ENCODE measurements around the gene LLPH. TPM values are rescaled to one million over a fixed set of nuclear protein-coding genes. Genes with fewer than 3 reads are reported as not detected.

Gene LLPH
- total RNA-seq, 1 experiment from 2014 or later = 33.4 TPM

- H3K9me3 Mint-ChIP-seq = peaks cover 10 to 15% of the 10 kb centered on the region in 2 experiments; a peak in 3 of 5 replicates
- no peaks in the 10 kb centered on the region; the same call in 1 of the 2 replicates for H3K27me3 Mint-ChIP-seq (ENCODE audit: low read depth)
- H3K18ac ChIP-seq (ENCODE audit: insufficient read length, low read depth, low read length) = no peak overlapping the region
- no peak overlapping the region for H3K27ac ChIP-seq (ENCODE audit: insufficient read length, low read depth, low read length)
- H2BK20ac ChIP-seq (ENCODE audit: low read depth, low read length, poor library complexity, severe bottlenecking) = no peak overlapping the region
- no peak overlapping the region for H3T11ph ChIP-seq (ENCODE audit: low read length)
- H3K27ac Mint-ChIP-seq = no peak overlapping the region
- no peak overlapping the region for H4K8ac ChIP-seq (replicated peaks; ENCODE audit: insufficient read length, low read depth, low read length)
- H3K23ac ChIP-seq (ENCODE audit: insufficient read length, low read depth, low read length) = no peak overlapping the region
- no peak overlapping the region for H2BK12ac ChIP-seq (ENCODE audit: insufficient read length, low read depth, low read length)
- no peak overlapping the region for H3K4me3 Mint-ChIP-seq
- H2AK5ac ChIP-seq (ENCODE audit: insufficient read length, low read length) = no peak overlapping the region
- peaks cover 8% of the 10 kb centered on the region for H3K79me1 ChIP-seq (ENCODE audit: insufficient read depth, low read depth, low read length, poor library complexity, severe bottlenecking)
- no peak overlapping the region for H2AFZ ChIP-seq (ENCODE audit: low read length)
- H2BK120ac ChIP-seq (ENCODE audit: low read depth, low read length, poor library complexity, severe bottlenecking) = no peak overlapping the region
- peaks cover 12 to 16% (median 13%) of the 10 kb centered on the region in 3 experiments for H3K36me3 Mint-ChIP-seq (ENCODE audit: insufficient read depth in 1 of 3, low read depth in 3 of 3)
- H3K4ac ChIP-seq (ENCODE audit: low read depth, low read length) = no peak overlapping the region
- no peak overlapping the region for H3K4me2 ChIP-seq (ENCODE audit: insufficient read depth, insufficient read length, low read length)
- no peaks in the 10 kb centered on the region for H3K23me2 ChIP-seq (ENCODE audit: insufficient read length, low read depth, low read length, poor library complexity, severe bottlenecking)
- H3K9ac ChIP-seq (ENCODE audit: extremely low read depth, insufficient read length, low read length) = no peak overlapping the region
- no peak overlapping the region for H3K14ac ChIP-seq (ENCODE audit: insufficient read depth, low read length)
- H4K5ac ChIP-seq (ENCODE audit: insufficient read length, low read depth, low read length) = no peak overlapping the region
- H3K4me1 Mint-ChIP-seq = peaks cover 3 to 6% of the 10 kb centered on the region in 2 experiments; a peak in 3 of 4 replicates
- no peak overlapping the region for H4K91ac ChIP-seq (ENCODE audit: insufficient read length, low read depth, low read length)
- no peaks in the 10 kb centered on the region for H4K20me1 ChIP-seq (ENCODE audit: control insufficient read depth, insufficient read depth, insufficient read length)
- no peak overlapping the region for H2BK5ac ChIP-seq (ENCODE audit: insufficient read length, low read length)
- peaks cover 3% of the 10 kb centered on the region for H3K4me1 ChIP-seq (ENCODE audit: insufficient read depth, low read length)
- H2BK15ac ChIP-seq (ENCODE audit: low read depth, low read length) = no peak overlapping the region
- no CpG with 5 or more reads among the region's 2 CpGs for WGBS (ENCODE audit: extremely low coverage, insufficient read length, low lambda C conversion rate)
- no peak for DNase-seq
- H3K56ac ChIP-seq (ENCODE audit: insufficient read length, low read depth, low read length) = no peak overlapping the region
- H3K79me2 ChIP-seq (ENCODE audit: insufficient read depth, low read length) = peaks cover 3% of the 10 kb centered on the region; the same call in 1 of the 2 replicates
- no peaks in the 10 kb centered on the region for H3K27me3 ChIP-seq (ENCODE audit: insufficient read depth, low read length)
- TF ChIP-seq, protein P1, sequence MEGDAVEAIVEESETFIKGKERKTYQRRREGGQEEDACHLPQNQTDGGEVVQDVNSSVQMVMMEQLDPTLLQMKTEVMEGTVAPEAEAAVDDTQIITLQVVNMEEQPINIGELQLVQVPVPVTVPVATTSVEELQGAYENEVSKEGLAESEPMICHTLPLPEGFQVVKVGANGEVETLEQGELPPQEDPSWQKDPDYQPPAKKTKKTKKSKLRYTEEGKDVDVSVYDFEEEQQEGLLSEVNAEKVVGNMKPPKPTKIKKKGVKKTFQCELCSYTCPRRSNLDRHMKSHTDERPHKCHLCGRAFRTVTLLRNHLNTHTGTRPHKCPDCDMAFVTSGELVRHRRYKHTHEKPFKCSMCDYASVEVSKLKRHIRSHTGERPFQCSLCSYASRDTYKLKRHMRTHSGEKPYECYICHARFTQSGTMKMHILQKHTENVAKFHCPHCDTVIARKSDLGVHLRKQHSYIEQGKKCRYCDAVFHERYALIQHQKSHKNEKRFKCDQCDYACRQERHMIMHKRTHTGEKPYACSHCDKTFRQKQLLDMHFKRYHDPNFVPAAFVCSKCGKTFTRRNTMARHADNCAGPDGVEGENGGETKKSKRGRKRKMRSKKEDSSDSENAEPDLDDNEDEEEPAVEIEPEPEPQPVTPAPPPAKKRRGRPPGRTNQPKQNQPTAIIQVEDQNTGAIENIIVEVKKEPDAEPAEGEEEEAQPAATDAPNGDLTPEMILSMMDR (conservative IDR thresholded peaks at IDR 0.05) = no peak
- no peaks in the 10 kb centered on the region for H3K9me3 ChIP-seq (ENCODE audit: control insufficient read depth, low read depth, low read length)
Observed at GRCh38 chr12:66166561-66166960, 36.0 kb upstream of the LLPH start.
